ENCODE results near the gene CFAP100.

- TF ChIP-seq CTCF (IDR thresholded peaks at IDR 0.05): no peak
- no peak for TF ChIP-seq POLR2A (IDR thresholded peaks at IDR 0.05)
Observed at GRCh38 chr3:126450219-126450618, 55.5 kb downstream of the CFAP100 start.
